DOHH2 (cell line): Measurements from ENCODE around the gene KLHL36.
A peak's percentile ranks its signal among the peaks of the same experiment; 100 is the strongest.

Experiments
- H3F3A ChIP-seq: fragments of 200-600 bp; sonication (generic), shearing (Covaris generic); 2 replicates; pipeline ENCODE4 v1.6.0; 2016; ENCODE audit warnings: antibody characterized with exemption, mild to moderate bottlenecking; ENCODE audit not compliant: control insufficient read depth, insufficient read depth
- H3K27ac ChIP-seq: fragments of 200-600 bp; sonication (generic); 2 replicates; pipeline ENCODE4 v1.5.1; 2014; ENCODE audit warnings: low read depth, mild to moderate bottlenecking, low read length, moderate library complexity
- H3K27me3 ChIP-seq: fragments of 200-600 bp; sonication (generic); 2 replicates; pipeline ENCODE4 v1.6.1; 2014; ENCODE audit warnings: mild to moderate bottlenecking, low read length, mixed read lengths; ENCODE audit not compliant: control insufficient read depth
- H3K36me3 ChIP-seq: fragments of 200-600 bp; sonication (generic); 2 replicates; pipeline ENCODE4 v1.6.1; 2014; ENCODE audit warnings: mild to moderate bottlenecking, low read length, moderate library complexity, mixed read lengths; ENCODE audit not compliant: control insufficient read depth
- H3K4me1 ChIP-seq: fragments of 200-600 bp; sonication (generic); 2 replicates; pipeline ENCODE4 v1.6.1; 2014; ENCODE audit warnings: mild to moderate bottlenecking, low read length, mixed read lengths; ENCODE audit not compliant: control insufficient read depth
- H3K4me2 ChIP-seq: fragments of 200-600 bp; sonication (generic); 2 replicates; pipeline ENCODE4 v1.6.0; 2014; ENCODE audit warnings: mild to moderate bottlenecking, low read length, moderate library complexity
- H3K4me3 ChIP-seq: fragments of 200-600 bp; sonication (generic); 2 replicates; pipeline ENCODE4 v1.5.1; 2014; ENCODE audit warnings: mild to moderate bottlenecking, low read length, mixed read lengths
- H3K79me2 ChIP-seq: fragments of 200-600 bp; sonication (generic); 2 replicates; pipeline ENCODE4 v1.6.1; 2014; ENCODE audit warnings: mild to moderate bottlenecking, low read length, mixed read lengths; ENCODE audit not compliant: control insufficient read depth
- H3K9me2 ChIP-seq: fragments of 200-600 bp; sonication (generic); replicated peaks from 2 replicates; pipeline ENCODE4 v1.6.1; 2014; ENCODE audit warnings: mild to moderate bottlenecking, low read length, mixed read lengths; ENCODE audit not compliant: control insufficient read depth
- H3K9me3 ChIP-seq: fragments of 200-600 bp; sonication (generic); 2 replicates; pipeline ENCODE4 v1.6.1; 2014; ENCODE audit warnings: antibody characterized with exemption, low read length, mixed read lengths; ENCODE audit not compliant: control insufficient read depth, insufficient read depth
- H4K20me1 ChIP-seq: fragments of 200-600 bp; sonication (generic); 2 replicates; pipeline ENCODE4 v1.6.0; 2014; ENCODE audit warnings: low read depth, mild to moderate bottlenecking, antibody characterized with exemption, low read length, moderate library complexity; ENCODE audit not compliant: control insufficient read depth, insufficient read depth
- CTCF ChIP-seq: fragments of 200-600 bp; sonication (generic); IDR thresholded peaks from one replicate; pipeline ENCODE4 v1.5.1; 2014; ENCODE audit warnings: antibody characterized with exemption, mild to moderate bottlenecking, low read depth, low read length; ENCODE audit not compliant: poor library complexity, severe bottlenecking
- EZH2phosphoT487 ChIP-seq: fragments of 200-600 bp; sonication (generic); IDR thresholded peaks from 2 replicates; pipeline ENCODE4 v1.6.1; 2017; ENCODE audit warnings: borderline replicate concordance, mild to moderate bottlenecking, antibody characterized with exemption, low read length, moderate library complexity, mixed read lengths

Gene KLHL36

GRCh38 chr16:84647828-84648594 lies at the start of gene KLHL36:
Gene KLHL36, plus strand, starts transcription at chr16:84648511. Its CDS starts 2,357 bp downstream, at chr16:84650868.
- peaks cover 36% of the 10 kb centered on the region for H3K4me1 ChIP-seq
- peaks cover 5% of the 10 kb centered on the region; the same call in 1 of the 2 replicates for H4K20me1 ChIP-seq
- no peaks in the 10 kb centered on the region for H3K9me3 ChIP-seq
- TF ChIP-seq CTCF (no peak), EZH2phosphoT487 (no peak)
- peak within 1 kb of the TSS; percentile 86 for H3K4me3 ChIP-seq
- H3K27ac ChIP-seq = no peak within 1 kb of the TSS
- H3K4me2 ChIP-seq = peak within 1 kb of the TSS; percentile 95
- peaks cover 6% of the 10 kb centered on the region for H3K27me3 ChIP-seq
- peaks cover 26% of the 10 kb centered on the region for H3K36me3 ChIP-seq
- peaks cover 3% of the 10 kb centered on the region; the same call in 1 of the 2 replicates for H3F3A ChIP-seq
- H3K9me2 ChIP-seq = no peaks in the 10 kb centered on the region
- peaks cover 9% of the 10 kb centered on the region for H3K79me2 ChIP-seq

GRCh38 chr16:84599521-84600202 lies 48.6 kb upstream of the KLHL36 start:
- no peaks in the 10 kb centered on the region for H3K27me3 ChIP-seq
- peak overlapping the region; percentile 99 for H3K4me2 ChIP-seq
- H3K27ac ChIP-seq = peak overlapping the region; percentile 98
- peak overlapping the region; percentile 78 for H3K4me3 ChIP-seq
- no peaks in the 10 kb centered on the region for H3K9me3 ChIP-seq
- H3F3A ChIP-seq = peaks cover 49% of the 10 kb centered on the region
- TF ChIP-seq EZH2phosphoT487 = no peak
- TF ChIP-seq CTCF = no peak
- H3K4me1 ChIP-seq = peaks cover 99% of the 10 kb centered on the region
- peaks cover 81% of the 10 kb centered on the region for H3K79me2 ChIP-seq
- H3K36me3 ChIP-seq = peaks cover 35% of the 10 kb centered on the region
- H4K20me1 ChIP-seq = no peaks in the 10 kb centered on the region
- no peaks in the 10 kb centered on the region for H3K9me2 ChIP-seq

- no peaks in the 10 kb centered on the region for H3K9me3 ChIP-seq
- H3K36me3 ChIP-seq = peaks cover 30% of the 10 kb centered on the region
- TF ChIP-seq CTCF (no peak), EZH2phosphoT487 (no peak)
- H3K27me3 ChIP-seq = no peaks in the 10 kb centered on the region
- peaks cover 46% of the 10 kb centered on the region for H3F3A ChIP-seq
- no peaks in the 10 kb centered on the region for H3K9me2 ChIP-seq
- peak overlapping the region; percentile 78 for H3K4me3 ChIP-seq
- H3K27ac ChIP-seq = peak overlapping the region; percentile 98
- H3K4me1 ChIP-seq = peaks cover 99% of the 10 kb centered on the region
- peaks cover 81% of the 10 kb centered on the region for H3K79me2 ChIP-seq
- peak overlapping the region; percentile 99 for H3K4me2 ChIP-seq
- H4K20me1 ChIP-seq = 0 out of 2 replicates have a peak, but pooled peaks cover 2% of the 10 kb centered on the region
These were observed 47.7 kb upstream of the KLHL36 start for GRCh38 chr16:84600343-84601229.
